H1 (cell line): ENCODE measurements around the gene C21orf58.

Experiments used
- ATF2 ChIP-seq: IDR thresholded peaks from 2 replicates; pipeline ENCODE4 v1.6.1; 2012; ENCODE audit warnings: low read length, inconsistent platforms
- BRCA1 ChIP-seq: IDR thresholded peaks from 2 replicates; pipeline ENCODE4 v1.6.1; 2012; ENCODE audit warnings: low read depth, low read length, improper control_type of control experiment
- CHD2 ChIP-seq: IDR thresholded peaks from 2 replicates; pipeline ENCODE4 v1.6.1; 2012; ENCODE audit warnings: low read length, improper control_type of control experiment
- CTCF ChIP-seq, 3 experiments: IDR thresholded peaks; 1 replicate in 2 of 3; 2 replicates in 1 of 3; pipeline versions ENCODE4 v1.5.1 to v1.6.1; 2011; ENCODE audit warnings: low read length in 3 of 3, mild to moderate bottlenecking in 3 of 3, inconsistent platforms in 2 of 3, low read depth in 1 of 3, moderate library complexity in 1 of 3; ENCODE audit not compliant: insufficient read depth in 1 of 3; ENCODE audit errors: control extremely low read depth in 1 of 3
- EP300 ChIP-seq, 2 experiments: IDR thresholded peaks; 1 replicate in 1 of 2; 2 replicates in 1 of 2; pipeline ENCODE4 v1.6.1; 2011 to 2012; ENCODE audit warnings: low read depth in 2 of 2, low read length in 2 of 2, mild to moderate bottlenecking in 2 of 2, borderline replicate concordance in 1 of 2, inconsistent platforms in 1 of 2, moderate library complexity in 1 of 2
- EZH2 ChIP-seq: fragments of 200-600 bp; sonication (generic); IDR thresholded peaks from 2 replicates; pipeline ENCODE4 v1.7.1; 2012; ENCODE audit warnings: low read depth, mild to moderate bottlenecking, moderate library complexity, low read length, inconsistent platforms; ENCODE audit not compliant: severe bottlenecking
- HDAC6 ChIP-seq: IDR thresholded peaks from one replicate; pipeline ENCODE4 v1.7.1; 2012; ENCODE audit warnings: low read depth, mild to moderate bottlenecking, inconsistent platforms, low read length, moderate library complexity
- MAX ChIP-seq: IDR thresholded peaks from 2 replicates; pipeline ENCODE4 v1.6.1; 2012; ENCODE audit warnings: inconsistent platforms
- POLR2A ChIP-seq, 2 experiments: IDR thresholded peaks; 1 replicate in 1 of 2; 2 replicates in 1 of 2; pipeline ENCODE4 v1.6.1; 2011; ENCODE audit warnings: low read depth in 2 of 2, low read length in 2 of 2, mild to moderate bottlenecking in 2 of 2; ENCODE audit errors: control extremely low read depth in 1 of 2
- POLR2AphosphoS5 ChIP-seq: IDR thresholded peaks from 2 replicates; pipeline ENCODE4 v1.6.1; 2011; ENCODE audit warnings: low read depth, low read length
- RAD21 ChIP-seq, 2 experiments: IDR thresholded peaks in 1 of 2; conservative IDR thresholded peaks in 1 of 2; 2 replicates each; pipeline ENCODE4 v1.6.1; 2011; ENCODE audit warnings: low read depth in 2 of 2, low read length in 2 of 2, improper control_type of control experiment in 1 of 2, inconsistent platforms in 1 of 2, mild to moderate bottlenecking in 1 of 2, moderate library complexity in 1 of 2
- RNF2 ChIP-seq: fragments of 200-900, 300-1000 bp; sonication (generic); IDR thresholded peaks from 2 replicates; pipeline ENCODE4 v1.7.1; 2016; ENCODE audit warnings: borderline replicate concordance, low read depth, mild to moderate bottlenecking, antibody characterized with exemption, low read length; ENCODE audit not compliant: poor library complexity, severe bottlenecking; ENCODE audit errors: missing control alignments
- TCF12 ChIP-seq: IDR thresholded peaks from 2 replicates; pipeline ENCODE4 v1.6.1; 2011; ENCODE audit warnings: low read depth, mild to moderate bottlenecking, low read length

- TF ChIP-seq EZH2 (no peak), POLR2A (IDR thresholded peaks at IDR 0.05; ENCODE audit: control extremely low read depth in 1 of 2, low read depth in 2 of 2, low read length in 2 of 2) (no peak), CHD2 (no peak), CTCF (IDR thresholded peaks at IDR 0.05; ENCODE audit: control extremely low read depth in 1 of 3, insufficient read depth in 1 of 3, low read depth in 1 of 3, low read length in 3 of 3) (no peak), EP300 (IDR thresholded peaks at IDR 0.05; ENCODE audit: borderline replicate concordance in 1 of 2, low read depth in 2 of 2, low read length in 2 of 2) (no peak), TCF12 (no peak), ATF2 (no peak), BRCA1 (no peak), MAX (no peak), POLR2AphosphoS5 (no peak), HDAC6 (no peak), RNF2 (no peak), RAD21 (IDR thresholded peaks at IDR 0.05 in 1 of 2, conservative IDR thresholded peaks at IDR 0.05 in 1 of 2; ENCODE audit: low read depth in 2 of 2, low read length in 2 of 2) (no peak)
These were observed 6.9 kb downstream of the C21orf58 start for GRCh38 chr21:46316708-46317324.
